HUES6 (cell line): Measurements from ENCODE around the gene MAP2K2.
A peak's percentile ranks its signal among the peaks of the same experiment; 100 is the strongest.

ENCODE experiments used
- H3K27ac ChIP-seq: 2 replicates; pipeline ENCODE4 v1.7.0; 2013; ENCODE audit warnings: low read depth, mild to moderate bottlenecking, low read length, inconsistent platforms
- H3K27me3 ChIP-seq: 2 replicates; pipeline ENCODE4 v1.6.1; 2013; ENCODE audit warnings: low read length; ENCODE audit not compliant: control insufficient read depth, insufficient read depth
- H3K36me3 ChIP-seq: 2 replicates; pipeline ENCODE4 v1.6.1; 2013; ENCODE audit warnings: low read length; ENCODE audit not compliant: control insufficient read depth, insufficient read depth
- H3K4me1 ChIP-seq: 2 replicates; pipeline ENCODE4 v1.6.1; 2013; ENCODE audit warnings: low read length; ENCODE audit not compliant: control insufficient read depth, insufficient read depth
- H3K4me3 ChIP-seq: 2 replicates; pipeline ENCODE4 v1.5.1; 2013; ENCODE audit warnings: low read depth, low read length
- H3K9ac ChIP-seq: one replicate; pipeline ENCODE4 v1.6.1; 2013; ENCODE audit warnings: mild to moderate bottlenecking, low read length
- H3K9me3 ChIP-seq: 2 replicates; pipeline ENCODE4 v1.6.1; 2013; ENCODE audit warnings: low read depth, low read length; ENCODE audit not compliant: control insufficient read depth, insufficient read depth

Gene MAP2K2

DNA sequence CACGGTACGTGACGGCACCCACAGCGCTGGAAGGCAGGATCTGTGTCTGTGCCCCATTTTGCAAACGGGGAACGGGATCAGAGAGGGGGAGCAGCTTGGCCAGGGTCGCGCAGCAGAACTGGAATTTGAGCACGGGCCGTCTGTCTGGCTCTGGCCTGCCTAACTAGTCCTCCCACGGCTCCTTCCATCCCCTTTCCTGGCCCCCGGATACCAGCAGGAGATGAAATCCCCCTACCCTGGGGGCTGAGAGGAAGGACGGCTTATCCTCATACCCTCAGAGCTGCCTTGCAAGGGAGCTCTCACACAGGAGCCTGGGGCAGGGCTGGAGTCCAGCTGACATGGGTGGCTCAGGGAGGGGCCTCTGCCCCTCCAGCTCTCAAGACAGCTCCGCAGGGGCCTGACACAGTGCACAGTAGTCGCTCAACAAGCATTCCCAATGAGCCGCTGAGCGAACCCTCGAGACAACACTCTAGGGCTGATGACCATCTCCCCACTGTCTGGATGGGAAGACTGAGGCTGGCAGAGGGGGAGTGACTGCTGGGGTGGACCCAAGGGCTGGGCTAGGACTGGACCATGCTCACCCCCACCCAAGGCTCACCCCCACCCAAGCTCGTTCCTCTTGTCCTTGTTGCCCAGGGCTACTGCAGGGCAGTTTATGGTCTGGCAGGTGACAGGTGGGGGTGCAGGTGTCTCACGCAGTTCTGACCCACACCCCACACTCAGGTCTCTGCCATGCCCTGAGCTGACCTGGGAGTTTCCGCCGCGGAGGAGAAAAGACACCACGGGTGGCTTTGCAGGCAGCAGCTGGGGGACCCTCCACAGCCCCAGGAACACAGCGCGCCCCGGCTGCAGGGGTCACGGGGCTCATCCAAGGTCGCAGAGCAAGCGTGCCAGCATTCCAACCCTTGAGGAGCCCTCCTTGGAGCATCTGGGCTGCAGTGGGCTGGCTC, 61.2 kb downstream of the MAP2K2 start:
- peaks cover 10% of the 10 kb centered on the region for H3K36me3 ChIP-seq
- peak overlapping the region; percentile 77; the same call in 1 of the 2 replicates for H3K4me3 ChIP-seq
- H3K9me3 ChIP-seq: no peaks in the 10 kb centered on the region
- H3K27me3 ChIP-seq: peaks cover 5% of the 10 kb centered on the region
- no peak overlapping the region for H3K27ac ChIP-seq
- peaks cover 49% of the 10 kb centered on the region for H3K4me1 ChIP-seq
- no peak overlapping the region for H3K9ac ChIP-seq

DNA sequence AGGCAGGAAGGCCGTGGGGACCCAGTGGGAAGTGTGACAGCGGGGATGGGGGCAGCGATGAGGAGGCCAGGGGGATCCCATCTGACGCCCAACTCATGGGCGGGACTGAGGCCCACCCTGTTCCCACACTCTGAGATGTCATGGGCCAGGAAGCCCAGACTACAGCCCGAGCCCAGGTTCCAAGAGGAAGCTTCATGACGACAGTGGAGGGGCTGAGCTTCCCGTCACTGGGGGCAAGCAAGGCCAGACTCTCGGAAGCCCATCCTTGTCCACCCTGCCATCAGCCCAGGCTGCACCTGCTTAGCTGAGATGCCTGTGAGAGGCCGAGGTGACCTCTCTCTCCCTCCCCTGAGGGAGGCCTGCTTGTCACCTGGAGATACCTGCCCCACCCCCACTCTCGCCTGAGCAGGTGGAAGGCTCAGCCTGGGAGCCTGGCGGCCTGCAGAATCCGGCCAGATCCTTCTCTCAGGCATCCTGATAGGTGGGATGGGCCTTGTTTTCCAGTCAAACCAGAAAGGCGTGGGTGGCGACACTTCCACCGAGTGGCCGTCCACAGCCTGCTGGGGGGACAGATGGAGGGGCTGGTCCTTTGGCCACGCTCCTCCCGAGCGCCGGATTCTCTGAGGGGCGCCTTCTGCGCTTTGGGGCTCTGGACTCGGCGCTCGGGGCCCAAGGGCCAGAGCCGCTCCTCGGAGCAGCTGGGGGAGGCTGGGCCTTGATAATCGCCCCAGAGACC, 62.1 kb downstream of the MAP2K2 start:
- Histone ChIP-seq H3K9me3 (no peaks in the 10 kb centered on the region), H3K27ac (no peak overlapping the region), H3K4me3 (no peak overlapping the region), H3K27me3 (no peaks in the 10 kb centered on the region), H3K9ac (no peak overlapping the region), H3K4me1 (peaks cover 49% of the 10 kb centered on the region), H3K36me3 (peaks cover 10% of the 10 kb centered on the region)

DNA sequence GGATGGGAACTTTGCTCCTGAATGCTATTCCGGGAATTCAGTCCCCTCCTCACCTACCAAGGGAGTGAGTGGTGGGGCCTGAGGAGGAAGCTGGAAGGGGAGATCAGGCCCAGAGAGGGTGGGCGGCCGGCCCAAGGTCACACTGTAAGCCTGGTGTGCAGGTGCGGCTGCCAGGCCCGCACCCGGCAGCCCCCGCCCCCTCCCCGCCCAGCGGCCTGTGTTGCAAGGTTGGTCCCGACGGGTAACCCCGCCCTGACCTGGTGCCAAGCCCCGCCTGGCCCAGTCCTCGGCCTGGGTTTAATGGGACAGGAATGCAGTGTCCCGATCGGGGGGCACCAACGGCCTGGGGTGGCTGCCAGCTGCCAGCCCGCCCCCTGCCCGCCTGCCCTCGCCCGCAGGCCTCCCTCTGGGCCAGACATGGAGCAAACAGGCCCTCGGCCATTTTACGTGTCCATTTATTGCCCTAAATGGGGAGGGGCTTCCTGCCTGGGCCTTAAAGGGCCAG, 62.7 kb downstream of the MAP2K2 start:
- Histone ChIP-seq H3K4me1 (peaks cover 49% of the 10 kb centered on the region), H3K9me3 (no peaks in the 10 kb centered on the region), H3K9ac (peak overlapping the region; percentile 15), H3K27ac (no peak overlapping the region), H3K4me3 (no peak overlapping the region), H3K27me3 (no peaks in the 10 kb centered on the region), H3K36me3 (peaks cover 12% of the 10 kb centered on the region)

DNA sequence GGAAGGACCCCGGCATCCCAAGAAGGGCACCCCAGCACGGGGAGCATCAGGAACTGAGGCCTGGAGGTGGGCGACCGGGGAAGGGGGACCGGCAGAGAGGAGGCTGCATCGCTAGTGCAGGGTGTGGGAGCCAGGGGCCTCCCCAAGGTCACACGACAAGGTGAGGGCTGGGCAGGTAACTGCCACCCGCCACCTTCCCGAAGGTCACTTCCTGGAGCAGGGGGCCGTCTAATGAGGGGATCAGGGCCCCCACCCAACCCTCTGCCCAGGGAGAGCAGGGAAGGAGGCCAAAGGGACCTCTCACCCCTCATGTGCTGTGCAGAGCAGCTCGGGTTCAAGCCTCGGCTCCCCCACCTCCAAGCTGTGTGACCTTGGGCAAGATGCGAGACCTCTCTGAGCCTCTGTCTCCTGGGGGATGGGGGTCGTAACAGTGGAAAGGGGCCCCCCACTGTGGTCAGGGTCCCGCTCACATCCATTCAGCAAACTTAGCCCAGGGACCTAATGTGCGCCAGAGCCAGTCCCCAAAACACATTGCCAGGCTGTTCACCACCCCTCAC, 63.2 kb downstream of the MAP2K2 start:
- Histone ChIP-seq H3K9me3 (no peaks in the 10 kb centered on the region), H3K27me3 (no peaks in the 10 kb centered on the region), H3K27ac (no peak overlapping the region), H3K36me3 (peaks cover 16% of the 10 kb centered on the region), H3K4me3 (no peak overlapping the region), H3K4me1 (peaks cover 49% of the 10 kb centered on the region), H3K9ac (peak overlapping the region; percentile 15)

DNA sequence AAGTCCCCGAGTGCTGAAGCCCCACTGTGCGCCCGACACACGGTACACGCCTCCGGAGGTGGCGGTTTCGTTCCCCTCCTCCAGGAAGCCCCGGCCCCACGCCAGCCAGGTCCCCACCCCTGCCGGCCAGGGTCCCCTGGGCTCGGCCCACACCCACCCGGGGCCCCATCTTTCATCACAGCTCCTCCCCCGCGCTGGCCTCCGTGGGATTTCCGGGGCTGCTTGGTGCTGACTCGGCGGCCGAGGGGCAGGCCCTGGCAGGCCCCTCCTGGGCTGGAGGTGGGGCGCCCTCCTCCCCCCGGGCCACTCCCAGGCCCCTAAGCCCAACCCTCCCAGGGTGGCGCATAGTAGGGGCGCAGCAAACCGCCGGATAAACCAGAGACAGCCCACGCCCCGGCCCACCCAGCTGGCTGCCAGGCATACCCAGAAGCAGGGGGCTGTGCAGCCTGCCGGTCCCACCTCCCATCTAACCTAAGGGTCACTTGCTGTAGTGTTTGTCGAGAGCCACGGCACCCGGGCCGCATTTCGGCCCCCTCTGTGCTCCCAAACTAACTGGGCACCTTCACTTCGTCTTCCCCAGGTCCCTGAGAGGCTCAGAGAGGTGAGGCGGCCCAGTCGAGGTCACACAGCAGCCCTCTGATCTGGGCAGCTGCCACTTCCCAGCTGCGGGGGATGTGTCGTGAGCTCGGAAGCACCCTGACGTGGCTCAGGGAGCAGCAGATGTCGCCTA, 63.9 kb downstream of the MAP2K2 start:
- Histone ChIP-seq H3K9ac (no peak overlapping the region), H3K27ac (peak overlapping the region; percentile 86; the same call in 1 of the 2 replicates), H3K4me3 (no peak overlapping the region)

DNA sequence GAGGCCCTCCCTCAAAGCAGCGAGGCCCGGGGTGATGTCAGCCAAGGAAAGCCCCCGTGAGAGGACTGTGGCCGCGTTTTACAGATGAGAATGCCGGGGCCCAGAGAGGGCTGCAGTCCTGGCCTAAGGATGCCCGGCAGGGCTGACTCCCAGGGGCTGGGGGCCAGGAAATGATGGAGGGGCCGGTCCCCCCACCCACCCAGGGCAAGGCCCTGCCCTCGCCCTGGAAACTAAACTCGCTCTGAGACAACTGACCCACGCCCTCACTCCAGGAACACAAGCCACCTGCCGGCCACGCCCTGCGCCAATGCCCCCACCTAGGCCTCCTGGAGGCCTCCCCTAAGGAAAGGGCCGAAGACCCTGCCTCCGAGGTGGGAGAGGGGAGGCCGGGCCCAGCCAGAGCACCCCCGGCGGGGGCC, 64.5 kb downstream of the MAP2K2 start:
- H3K9me3 ChIP-seq: no peaks in the 10 kb centered on the region
- H3K4me3 ChIP-seq: no peak overlapping the region
- H3K36me3 ChIP-seq: peaks cover 25% of the 10 kb centered on the region
- H3K27ac ChIP-seq: peak overlapping the region; percentile 86
- no peaks in the 10 kb centered on the region for H3K27me3 ChIP-seq
- H3K9ac ChIP-seq: peak overlapping the region; percentile 29
- peaks cover 49% of the 10 kb centered on the region for H3K4me1 ChIP-seq

More for the DNA sequence above, 63.9 kb downstream of the MAP2K2 start:
- peaks cover 19% of the 10 kb centered on the region for H3K36me3 ChIP-seq
- peaks cover 49% of the 10 kb centered on the region for H3K4me1 ChIP-seq
- no peaks in the 10 kb centered on the region for H3K27me3 ChIP-seq
- no peaks in the 10 kb centered on the region for H3K9me3 ChIP-seq

DNA sequence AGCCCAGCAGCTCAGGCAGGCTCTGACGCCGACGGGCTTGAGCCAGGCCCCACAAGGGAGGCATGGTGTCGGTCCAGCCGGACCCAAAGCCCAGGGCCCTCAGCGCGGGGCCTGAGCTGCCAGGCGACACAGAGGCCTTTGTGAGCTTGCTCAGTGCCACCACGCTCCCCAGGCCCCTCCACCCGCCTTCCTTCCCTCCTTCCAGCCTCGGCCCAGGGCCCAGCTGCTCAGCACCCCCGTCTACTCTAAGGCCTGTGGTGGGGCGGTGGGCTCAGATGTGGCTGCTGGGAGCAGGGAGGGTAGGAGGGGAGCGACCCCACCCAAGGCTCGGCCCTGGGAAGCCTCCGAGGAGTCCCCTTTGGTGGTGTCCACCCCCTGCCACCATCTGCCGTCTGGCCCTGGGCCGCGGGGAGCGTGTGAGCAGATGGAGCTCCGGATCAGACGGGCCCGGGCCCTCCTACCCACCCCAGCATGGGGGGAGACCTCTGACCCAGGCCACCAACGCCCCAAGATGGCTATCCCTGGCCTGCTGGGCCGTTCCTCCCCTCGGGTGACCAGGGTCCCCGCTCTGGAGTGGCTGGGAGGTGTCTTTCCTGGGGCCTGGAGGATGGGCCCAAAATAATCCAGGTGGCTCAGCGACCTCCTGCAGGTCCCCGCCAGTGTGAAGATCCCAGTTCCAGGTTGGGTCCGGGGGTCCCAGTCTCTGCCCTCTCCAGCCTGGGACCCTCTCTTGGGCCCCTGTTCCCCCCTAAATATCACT, 65.0 kb downstream of the MAP2K2 start:
- Histone ChIP-seq H3K4me3 (no peak overlapping the region), H3K36me3 (peaks cover 28% of the 10 kb centered on the region), H3K9ac (peak overlapping the region; percentile 29), H3K27ac (peak overlapping the region; percentile 86), H3K4me1 (peaks cover 49% of the 10 kb centered on the region), H3K27me3 (no peaks in the 10 kb centered on the region), H3K9me3 (no peaks in the 10 kb centered on the region)

DNA sequence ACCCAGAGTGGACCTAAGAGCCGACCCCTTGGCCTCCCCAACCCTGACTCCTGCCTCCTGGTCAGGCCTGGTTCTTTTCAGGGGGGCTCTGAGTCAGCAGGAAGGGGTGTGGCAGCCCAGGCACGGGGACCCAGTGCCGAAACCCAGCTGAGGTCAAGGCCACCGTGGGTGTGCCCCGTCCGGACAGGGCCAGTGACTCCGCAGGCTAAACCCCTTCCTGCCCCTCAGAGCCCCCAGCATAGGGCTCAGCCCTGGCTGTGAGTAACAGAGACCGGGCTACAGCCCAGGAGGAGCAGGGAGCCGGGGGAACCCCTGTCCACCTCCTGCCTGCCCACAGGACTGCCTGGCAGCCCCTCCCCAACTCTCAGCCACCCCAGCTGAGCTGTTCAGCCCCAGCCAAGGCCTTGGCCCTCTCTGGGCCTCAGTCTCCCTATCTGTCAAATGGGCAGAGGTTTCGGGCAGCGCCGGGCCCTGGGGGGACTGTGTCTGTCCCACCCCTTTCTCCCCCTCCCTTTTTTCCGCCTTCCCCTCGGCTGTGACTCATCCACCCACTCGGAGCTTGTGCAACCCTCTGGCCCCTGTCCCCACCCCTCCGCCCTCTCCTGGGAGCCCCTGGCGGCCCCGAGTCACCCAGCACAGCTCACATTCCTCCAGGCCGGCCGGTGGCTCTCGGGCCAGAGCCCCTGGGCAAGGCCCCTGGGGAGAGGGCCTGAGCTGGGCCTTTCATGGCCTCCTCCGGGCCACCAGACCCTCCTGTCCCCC, 65.8 kb downstream of the MAP2K2 start:
- Histone ChIP-seq H3K4me1 (peaks cover 43% of the 10 kb centered on the region), H3K9me3 (no peaks in the 10 kb centered on the region), H3K36me3 (peaks cover 31% of the 10 kb centered on the region), H3K27ac (peak overlapping the region; percentile 86), H3K27me3 (no peaks in the 10 kb centered on the region), H3K9ac (peak overlapping the region; percentile 29), H3K4me3 (no peak overlapping the region)

DNA sequence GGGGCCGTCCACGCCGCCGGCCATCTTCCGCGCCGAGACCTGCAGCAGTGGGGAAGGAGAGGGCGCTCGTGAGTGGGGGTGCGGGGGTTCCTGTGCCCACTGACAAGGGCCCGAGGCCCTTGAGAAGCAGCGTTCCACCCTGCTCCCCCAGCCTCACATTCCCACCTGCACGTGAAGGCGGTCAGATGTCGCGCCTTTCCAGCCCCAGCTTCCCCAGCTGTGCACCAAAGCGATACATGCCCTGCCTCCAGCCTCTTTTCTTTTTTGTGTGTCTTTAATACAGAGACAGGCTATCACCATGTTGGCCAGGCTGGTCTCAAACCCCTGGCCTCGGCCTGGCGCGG, 68.7 kb downstream of the MAP2K2 start:
- H3K27me3 ChIP-seq: no peaks in the 10 kb centered on the region
- no peak overlapping the region for H3K9ac ChIP-seq
- H3K36me3 ChIP-seq: peaks cover 42% of the 10 kb centered on the region
- H3K9me3 ChIP-seq: no peaks in the 10 kb centered on the region
- peaks cover 15% of the 10 kb centered on the region for H3K4me1 ChIP-seq
- no peak overlapping the region for H3K4me3 ChIP-seq
- no peak overlapping the region for H3K27ac ChIP-seq
